GM18507 (cell line): ENCODE measurements around the gene CXCR5.
A peak's percentile ranks its signal among the peaks of the same experiment; 100 is the strongest.

Experiments
- DNase-seq: peaks from one replicate; pipeline ENCODE4 v3.0.0; 2011; ENCODE audit warnings: low read depth; ENCODE audit not compliant: insufficient read length; ENCODE audit errors: extremely low spot score
- FAIRE-seq: peaks from 2 replicates; lab custom pipeline; 2011; peaks lifted over from hg19 to GRCh38; lab: Jason Lieb, UNC

CXCR5 gene

GRCh38 chr11:118910309-118911112 lies 26.8 kb downstream of the CXCR5 start:
- FAIRE-seq = no peak
- DNase-seq = no peak

GRCh38 chr11:118911113-118911879 lies 27.6 kb downstream of the CXCR5 start:
- no peak for DNase-seq
- FAIRE-seq = no peak

GRCh38 chr11:118911880-118912741 lies 28.4 kb downstream of the CXCR5 start:
- DNase-seq (no peak), FAIRE-seq (no peak)

- DNase-seq (no peak), FAIRE-seq (peak; percentile 66)
Measured at GRCh38 chr11:118912742-118913410, 29.2 kb downstream of the CXCR5 start.

DNA sequence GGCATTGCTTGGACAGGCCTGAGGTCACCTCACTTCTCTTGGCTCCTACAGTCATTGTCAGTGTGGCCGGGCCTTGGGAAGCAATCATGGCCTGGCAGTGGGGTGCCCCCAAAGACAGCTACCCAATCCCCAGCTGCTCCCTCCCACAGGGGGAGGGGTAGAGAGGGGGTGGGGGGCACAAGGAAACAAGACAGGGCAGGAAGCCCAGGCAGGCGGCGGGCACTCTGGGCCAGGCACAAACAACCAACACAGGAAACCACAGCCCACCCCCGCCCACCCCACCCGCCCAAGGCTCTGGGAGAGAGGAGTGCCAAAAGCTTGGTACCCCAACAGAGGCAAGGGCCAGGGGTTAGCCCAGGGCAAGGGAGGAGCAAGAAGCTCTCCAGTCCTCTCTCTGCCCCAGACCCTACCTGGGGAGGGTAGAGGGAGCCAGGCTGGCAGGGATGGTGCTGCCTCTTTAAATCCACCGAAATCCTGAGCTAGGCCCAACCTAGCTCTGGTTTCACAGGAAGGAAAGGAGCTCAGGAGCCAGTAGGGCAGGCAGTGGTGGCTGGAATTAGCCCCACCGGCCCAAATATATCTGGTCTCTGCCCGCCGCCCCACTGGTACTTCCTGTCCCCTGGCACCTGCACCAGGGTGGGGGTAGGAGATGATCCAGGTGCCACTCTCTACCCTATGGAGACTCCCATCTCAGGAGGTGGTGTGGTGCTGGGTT lies 29.9 kb downstream of the CXCR5 start:
- DNase-seq = no peak

DNA sequence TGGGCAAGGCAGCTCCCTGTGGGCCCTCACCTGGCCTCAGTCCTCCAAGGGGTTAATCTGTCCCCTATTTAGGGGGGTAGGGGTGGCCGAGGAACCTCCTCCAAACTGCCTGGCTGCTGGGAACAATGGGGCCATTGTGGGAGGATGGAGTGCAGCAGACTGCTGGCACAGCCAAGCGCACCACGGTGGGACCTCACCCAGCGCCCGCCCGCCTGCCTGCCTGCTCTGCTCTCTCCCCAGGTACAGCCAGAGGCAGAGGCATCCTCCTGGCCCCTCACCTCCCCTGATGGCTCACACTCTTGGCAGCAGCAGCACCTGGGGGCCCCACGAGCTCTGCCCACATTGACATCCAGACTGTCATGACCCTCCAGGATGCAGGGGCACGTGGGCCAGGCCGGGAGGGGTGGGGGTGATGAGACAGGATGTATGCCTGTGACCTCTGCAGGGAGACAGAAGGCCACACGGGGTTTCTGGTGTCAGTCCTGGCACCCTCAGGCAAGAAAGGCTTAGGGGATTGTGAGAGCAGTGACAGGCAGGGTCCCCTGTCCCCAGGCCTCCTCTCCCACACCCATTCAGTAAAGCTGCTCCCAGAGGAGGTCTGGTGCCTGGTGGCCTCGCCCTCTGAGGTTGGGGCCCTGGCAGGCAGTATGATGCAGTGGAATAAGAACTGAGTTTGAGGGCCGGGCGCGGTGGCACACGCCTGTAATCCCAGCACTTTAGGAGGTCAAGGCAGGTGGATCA lies 30.7 kb downstream of the CXCR5 start:
- DNase-seq = no peak
- peak; percentile 69 for FAIRE-seq

More for the DNA sequence above, 29.9 kb downstream of the CXCR5 start:
- FAIRE-seq = no peak

GRCh38 chr11:118914987-118915386 lies 31.3 kb downstream of the CXCR5 start:
- FAIRE-seq = peak; percentile 79
- DNase-seq = no peak

GRCh38 chr11:118915396-118915795 lies 31.7 kb downstream of the CXCR5 start:
- DNase-seq (no peak), FAIRE-seq (no peak)

- FAIRE-seq (no peak), DNase-seq (no peak)
Measured at GRCh38 chr11:118915941-118916841, 32.5 kb downstream of the CXCR5 start.

DNA sequence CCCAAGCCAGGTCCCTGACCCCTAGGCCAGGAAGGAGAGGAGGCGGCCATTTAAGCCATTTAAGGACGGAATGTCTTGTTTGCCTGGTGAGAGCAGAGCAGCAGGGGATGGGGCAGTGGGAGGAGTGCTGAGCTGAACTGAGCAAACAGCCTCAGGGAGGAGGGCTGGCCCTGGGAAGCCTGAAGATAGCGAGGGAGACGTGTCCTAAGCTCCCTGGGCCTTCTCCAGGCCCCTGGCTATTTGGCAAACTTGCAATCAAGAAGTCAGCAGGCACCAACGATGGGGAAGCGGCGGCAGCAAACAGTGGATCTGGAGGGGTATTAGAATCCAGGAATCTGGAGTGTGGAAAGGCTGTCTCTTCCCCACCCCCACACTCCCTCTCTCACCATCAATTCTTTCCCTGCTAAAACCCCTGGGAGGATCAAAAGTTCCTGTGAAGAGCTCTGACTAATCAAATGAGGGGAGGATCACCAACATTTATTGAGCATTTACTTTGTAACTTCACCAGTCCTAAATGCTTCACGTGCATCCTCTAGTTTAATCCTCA lies 33.2 kb downstream of the CXCR5 start:
- FAIRE-seq = no peak
- DNase-seq = no peak

DNA sequence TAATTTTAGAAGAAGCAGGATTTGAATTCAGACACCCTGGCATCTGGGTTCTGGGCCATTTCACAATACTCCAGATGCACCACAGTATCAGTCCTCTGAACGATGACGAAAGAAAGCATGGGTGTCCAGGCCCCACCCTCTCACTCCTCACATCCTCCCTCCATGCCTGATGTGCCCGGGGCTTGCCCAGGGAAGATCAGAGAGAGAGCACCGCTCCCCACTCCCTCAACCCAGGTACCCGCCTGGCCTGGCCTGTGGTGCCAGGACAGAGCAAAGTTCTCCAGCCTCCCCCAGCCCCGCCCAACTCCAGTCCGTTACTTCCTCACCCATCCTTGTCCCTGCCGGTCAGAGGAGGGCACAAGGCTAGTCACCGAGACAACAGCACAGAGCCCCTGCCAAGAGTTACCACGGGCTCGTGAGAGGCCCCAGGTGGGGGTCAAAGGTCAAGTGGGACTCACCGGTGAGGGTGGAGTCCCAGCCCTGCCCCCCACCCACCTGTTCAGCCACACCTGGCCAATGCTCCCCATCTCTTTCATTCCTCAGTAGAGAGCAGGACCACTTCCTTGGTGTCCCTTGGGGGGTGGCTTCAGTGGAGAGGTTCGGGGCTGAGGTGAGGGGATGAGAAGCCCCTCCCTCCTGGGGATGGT lies 33.9 kb downstream of the CXCR5 start:
- FAIRE-seq (no peak), DNase-seq (no peak)

DNA sequence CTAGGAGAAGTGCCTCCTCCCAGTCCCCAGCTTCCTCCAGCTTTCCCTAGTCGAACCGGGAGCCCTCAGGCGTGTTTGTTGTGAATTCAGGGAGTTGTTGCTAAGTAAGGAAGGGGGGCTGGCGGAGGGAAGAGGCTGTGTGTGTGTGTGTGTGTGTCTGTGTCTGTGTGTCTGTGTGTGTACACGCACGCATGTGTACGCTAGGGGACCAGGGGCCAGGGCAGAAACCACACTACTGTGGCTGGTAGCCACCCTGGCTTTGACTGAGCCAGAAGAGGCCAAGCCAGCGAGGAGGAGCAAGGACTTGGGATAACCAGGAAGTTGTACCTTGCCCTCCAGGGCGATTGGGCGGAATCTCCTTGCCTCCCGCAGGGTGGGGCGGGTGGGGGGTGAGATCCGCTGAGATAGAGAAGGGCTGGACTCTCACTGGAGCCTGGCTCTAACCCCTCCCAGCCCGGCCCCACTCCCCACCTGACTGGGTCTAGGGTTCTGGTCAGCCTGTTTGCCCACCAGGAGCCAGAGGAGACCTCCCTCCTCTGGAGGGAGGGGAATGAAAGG lies 34.5 kb downstream of the CXCR5 start:
- DNase-seq (no peak), FAIRE-seq (no peak)

- DNase-seq (no peak), FAIRE-seq (no peak)
Measured at GRCh38 chr11:118918686-118919280, 35.1 kb downstream of the CXCR5 start.

DNA sequence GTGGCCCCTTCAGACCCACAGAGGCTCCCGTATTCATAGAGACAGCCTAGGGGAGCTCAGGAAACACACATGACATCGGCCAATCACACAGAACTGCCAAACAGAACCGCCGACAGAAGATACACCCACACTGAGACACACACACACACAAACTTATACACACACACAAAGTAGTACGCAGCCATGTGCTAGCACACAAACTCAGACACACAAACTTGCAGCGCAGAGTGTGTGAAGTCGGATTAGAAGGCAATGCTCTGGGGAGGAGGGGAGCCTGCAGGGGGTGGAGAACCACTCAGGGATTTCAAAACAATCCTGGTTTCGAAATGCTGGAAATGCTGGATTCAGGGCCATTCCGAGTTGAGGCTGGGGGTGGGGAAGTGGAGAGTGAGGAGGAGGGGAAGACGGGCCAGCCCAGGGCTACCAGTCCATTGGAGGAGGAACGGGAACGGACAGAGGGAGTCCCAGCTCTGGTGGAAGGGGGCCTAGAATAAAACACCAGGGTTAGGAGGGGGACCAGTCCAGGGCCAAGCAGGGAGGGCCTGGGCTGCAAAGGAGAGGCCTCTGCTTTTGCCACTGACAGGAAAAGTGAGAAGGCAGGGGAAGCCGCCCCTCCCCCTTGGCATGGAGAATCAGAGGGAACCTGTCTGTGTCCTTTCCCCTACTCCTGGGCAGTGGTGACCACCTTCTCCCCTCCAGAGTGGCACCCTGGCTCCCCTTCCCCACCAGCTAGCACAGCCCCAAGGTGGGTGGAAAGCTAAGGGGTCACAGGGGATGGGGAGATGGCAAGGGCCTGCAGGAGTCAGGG lies 37.6 kb downstream of the CXCR5 start:
- DNase-seq (no peak), FAIRE-seq (no peak)
